GM12891 (cell line): Measurements from ENCODE around the gene ZNF346.

ENCODE experiments used
- POLR2A ChIP-seq: IDR thresholded peaks from 2 replicates; pipeline ENCODE4 v1.6.1; 2011; ENCODE audit warnings: low read depth, low read length, control low read depth
- POLR2AphosphoS5 ChIP-seq: IDR thresholded peaks from 2 replicates; pipeline ENCODE4 v1.6.1; 2011; ENCODE audit warnings: low read depth, low read length, control low read depth

DNA sequence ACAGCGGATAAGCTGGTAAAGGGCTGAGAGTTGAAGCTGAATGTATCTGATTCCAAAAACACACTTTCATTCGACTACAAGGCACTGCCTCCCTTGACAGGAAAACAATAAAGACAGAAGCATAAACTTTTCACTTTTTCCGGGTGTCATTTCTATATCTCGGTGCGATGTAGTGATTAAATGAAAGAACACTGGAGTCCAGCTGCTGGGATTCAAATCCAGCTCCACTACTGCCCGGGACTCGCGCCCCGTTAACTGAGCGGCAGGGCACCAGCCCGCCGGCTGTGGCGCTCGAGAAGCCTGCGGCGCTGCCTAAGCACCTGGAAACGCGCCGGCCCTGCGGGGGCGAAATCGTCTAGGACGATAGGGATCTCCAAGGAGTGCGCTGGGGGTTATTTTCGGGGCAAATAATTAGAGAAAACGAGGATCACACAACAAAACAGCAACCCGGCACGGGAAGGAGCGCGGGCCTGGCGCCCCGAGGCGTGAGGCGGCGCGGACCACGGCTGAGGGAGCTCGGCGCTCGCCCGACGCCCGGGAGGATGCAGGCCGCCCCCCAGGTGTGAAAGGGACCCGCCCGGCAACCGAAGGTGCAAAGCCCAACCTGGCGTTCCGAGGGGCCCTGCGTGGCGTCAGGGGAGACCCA, 16.8 kb upstream of the ZNF346 start:
- no peak for TF ChIP-seq POLR2A
- TF ChIP-seq POLR2AphosphoS5, result no peak
